HepG2 (cell line): Measurements from ENCODE around the gene PGPEP1. TPM values are rescaled to one million over a fixed set of nuclear protein-coding genes. Genes with fewer than 3 reads are reported as not detected.

Experiments used
- AFF4 ChIP-seq: sonication (generic); formaldehyde crosslinking; IDR thresholded peaks from 2 replicates; pipeline ENCODE4 v1.4.0; 2020; ENCODE audit warnings: missing genetic modification reagents
- ARID4A ChIP-seq: sonication (generic); formaldehyde crosslinking; IDR thresholded peaks from 2 replicates; pipeline ENCODE4 v1.5.0; 2020; ENCODE audit warnings: mild to moderate bottlenecking, missing genetic modification reagents, borderline replicate concordance
- BCL3 ChIP-seq: sonication (generic); formaldehyde crosslinking; IDR thresholded peaks from 2 replicates; pipeline ENCODE4 v1.5.1; 2020; ENCODE audit warnings: mild to moderate bottlenecking, missing genetic modification reagents, moderate library complexity
- ELF3 ChIP-seq: IDR thresholded peaks from 2 replicates; pipeline ENCODE4 v1.6.1; 2016; ENCODE audit warnings: missing genetic modification reagents, missing compliant biosample characterization
- MYC ChIP-seq: sonication (generic); formaldehyde crosslinking; IDR thresholded peaks from 2 replicates; pipeline ENCODE4 v1.9.0; 2021; ENCODE audit warnings: missing genetic modification reagents, borderline replicate concordance
- POLR2A ChIP-seq, 2 experiments: IDR thresholded peaks; 2 replicates each; pipeline ENCODE4 v1.6.1; 2011; ENCODE audit warnings: low read depth in 2 of 2, low read length in 2 of 2, mild to moderate bottlenecking in 1 of 2, moderate library complexity in 1 of 2; ENCODE audit not compliant: insufficient read depth in 1 of 2
- POLR2AphosphoS5 ChIP-seq: IDR thresholded peaks from 2 replicates; pipeline ENCODE4 v1.6.1; 2012; ENCODE audit warnings: low read depth, low read length
- RELA ChIP-seq: sonication (generic); formaldehyde crosslinking; IDR thresholded peaks from 2 replicates; pipeline ENCODE4 v1.4.0; 2020; ENCODE audit warnings: missing genetic modification reagents
- ZBTB38 ChIP-seq: sonication (generic); formaldehyde crosslinking; IDR thresholded peaks from 2 replicates; pipeline ENCODE4 v1.5.1; 2020; ENCODE audit warnings: mild to moderate bottlenecking, missing genetic modification reagents
- ZBTB4 ChIP-seq: sonication (generic); formaldehyde crosslinking; IDR thresholded peaks from 2 replicates; pipeline ENCODE4 v1.4.0; 2020; ENCODE audit warnings: missing genetic modification reagents, mild to moderate bottlenecking, borderline replicate concordance
- ZFX ChIP-seq: sonication (generic); formaldehyde crosslinking; IDR thresholded peaks from 2 replicates; pipeline ENCODE4 v1.4.0; 2020; ENCODE audit warnings: mild to moderate bottlenecking, low read depth, missing genetic modification reagents, moderate library complexity
- ZNF629 ChIP-seq: sonication (generic); formaldehyde crosslinking; conservative IDR thresholded peaks from 2 replicates; pipeline ENCODE4 v1.5.0; 2020; ENCODE audit warnings: missing genetic modification reagents
- ZNF670 ChIP-seq: sonication (generic); formaldehyde crosslinking; IDR thresholded peaks from 2 replicates; pipeline ENCODE4 v1.8.0; 2022; ENCODE audit warnings: mild to moderate bottlenecking, missing genetic modification reagents, borderline replicate concordance
- ZNF746 ChIP-seq: sonication (generic); formaldehyde crosslinking; IDR thresholded peaks from 2 replicates; pipeline ENCODE4 v1.8.0; 2022; ENCODE audit warnings: mild to moderate bottlenecking, missing genetic modification reagents
- polyA plus RNA-seq, 8 experiments: library from polyadenylated mRNA; depleted of rRNA in 3 of 8; stranded (reverse) in 7 of 8; unstranded in 1 of 8; fragments of >200 nt; fragmentation: Illumina TruSeq in 4 of 8; extraction: Trizol in 4 of 8; gene quantifications; 2 replicates each; pipeline versions ENCODE4 v1.2.1 to v1.2.3, GENCODE V29; 2011 to 2016; ENCODE audit warnings: low read depth in 4 of 8, missing spikeins in 1 of 8, mixed read lengths in 1 of 8; ENCODE audit not compliant: insufficient read depth in 1 of 8
- total RNA-seq, 5 experiments: library from RNA; depleted of rRNA; stranded (reverse); fragments of >200 nt; fragmentation: Illumina TruSeq; extraction: Trizol; gene quantifications; 2 replicates each; pipeline ENCODE4 v1.2.3, GENCODE V29; 2016; ENCODE audit warnings: low read depth in 1 of 5

PGPEP1 gene
- total and polyA plus RNA-seq, 2 of the 13 experiments (the other 11 are each of a cell fraction or from before 2014, with no cell fraction given): 53.1 to 56.6 TPM

- TF ChIP-seq ZBTB4 (CRISPR knock-in tag): peak; percentile 71; the same call in 1 of the 2 replicates
- TF ChIP-seq POLR2AphosphoS5: no peak
- TF ChIP-seq ZNF670 (CRISPR knock-in tag): no peak
- TF ChIP-seq ZNF746 (CRISPR knock-in tag): peak; percentile 42; the same call in 1 of the 2 replicates
- TF ChIP-seq AFF4 (CRISPR knock-in tag): no peak
- TF ChIP-seq ZNF629: peak; percentile 90
- TF ChIP-seq BCL3 (CRISPR knock-in tag): peak; percentile 15; the same call in 1 of the 2 replicates
- TF ChIP-seq ZFX: peak; percentile 26; the same call in 1 of the 2 replicates
- no peak for TF ChIP-seq POLR2A (IDR thresholded peaks at IDR 0.05; ENCODE audit: insufficient read depth in 1 of 2, low read depth in 2 of 2, low read length in 2 of 2)
- TF ChIP-seq MYC (CRISPR knock-in tag): peak; percentile 63; the same call in 1 of the 2 replicates
- no peak for TF ChIP-seq RELA (CRISPR knock-in tag)
- no peak for TF ChIP-seq ELF3 (CRISPR knock-in tag)
- TF ChIP-seq ARID4A (CRISPR knock-in tag): peak; percentile 57; the same call in 1 of the 2 replicates
- TF ChIP-seq ZBTB38: peak; percentile 89
Measured at GRCh38 chr19:18418483-18419194, 78.2 kb downstream of the PGPEP1 start (continued).
